K562 (cell line): Measurements from ENCODE around the gene SPATA33. TPM values are rescaled to one million over a fixed set of nuclear protein-coding genes. Genes with fewer than 3 reads are reported as not detected.

ENCODE experiments used
- ETV1 ChIP-seq: fragments of 450-650 bp; conservative IDR thresholded peaks from 2 replicates; pipeline ENCODE4 v1.6.1; 2016; ENCODE audit warnings: missing genetic modification characterization, control low read depth, low read depth, missing compliant biosample characterization
- HNRNPLL ChIP-seq: fragments of 200-400 bp; formaldehyde crosslinking; IDR thresholded peaks from 2 replicates; pipeline ENCODE4 v1.6.1; 2017; ENCODE audit warnings: low read length, low read depth, mild to moderate bottlenecking; ENCODE audit not compliant: poor library complexity, severe bottlenecking
- KLF13 ChIP-seq: fragments of 450-650 bp; IDR thresholded peaks from 2 replicates; pipeline ENCODE4 v1.6.1; 2016; ENCODE audit warnings: missing genetic modification characterization, low read depth, mild to moderate bottlenecking, missing compliant biosample characterization, moderate library complexity, borderline replicate concordance
- SETDB1 ChIP-seq: IDR thresholded peaks from one replicate; pipeline ENCODE4 v1.6.1; 2012; ENCODE audit warnings: low read length, control low read depth, inconsistent platforms
- SP1 ChIP-seq: sonication (generic); formaldehyde crosslinking; IDR thresholded peaks from 2 replicates; pipeline ENCODE4 v1.8.1; 2022; ENCODE audit warnings: mild to moderate bottlenecking, missing genetic modification reagents
- TEAD2 ChIP-seq: fragments of 450-650 bp; IDR thresholded peaks from 2 replicates; pipeline ENCODE4 v1.6.1; 2016; ENCODE audit warnings: missing genetic modification characterization, control low read depth, missing compliant biosample characterization
- ZNF77 ChIP-seq: fragments of 250-450 bp; sonication (Bioruptor Pico); IDR thresholded peaks from 2 replicates; pipeline ENCODE4 v1.5.0; 2020
- polyA plus RNA-seq, 8 experiments: library from polyadenylated mRNA; depleted of rRNA in 4 of 8; stranded (reverse) in 5 of 8; unstranded in 3 of 8; fragments of >200 nt; fragmentation: Nextera tagmentation in 2 of 8; fragmentation: Illumina TruSeq in 1 of 8; extraction: Ambion mirVana in 2 of 8; extraction: Trizol in 1 of 8; gene quantifications; 2 replicates each; pipeline versions ENCODE4 v1.2.1 to v1.2.3, GENCODE V29; 2011 to 2014; ENCODE audit warnings: inconsistent platforms in 1 of 8, missing spikeins in 1 of 8
- total RNA-seq, 7 experiments: library from RNA; depleted of rRNA in 6 of 7; stranded (reverse); fragments of >200 nt in 6 of 7; fragmentation: Illumina TruSeq in 2 of 7; extraction: Trizol in 2 of 7; gene quantifications; 2 replicates each; pipeline versions ENCODE4 v1.2.1 to v1.2.3, GENCODE V29; 2011 to 2021; ENCODE audit warnings: low replicate concordance in 1 of 7
- TF ChIP-seq, protein P1 (sequence below), 3 experiments: IDR thresholded peaks in 2 of 3; conservative IDR thresholded peaks in 1 of 3; 2 replicates each; pipeline ENCODE4 v1.5.1; 2011 to 2012; ENCODE audit warnings: low read length in 3 of 3, mild to moderate bottlenecking in 3 of 3, control low read depth in 2 of 3, improper control_type of control experiment in 1 of 3, inconsistent platforms in 1 of 3, low read depth in 1 of 3, mixed read lengths in 1 of 3, moderate library complexity in 1 of 3; ENCODE audit not compliant: insufficient read depth in 2 of 3
- TF ChIP-seq, protein P2 (sequence below), 2 experiments: IDR thresholded peaks in 1 of 2; conservative IDR thresholded peaks in 1 of 2; 2 replicates each; pipeline ENCODE4 v1.6.1; 2016; ENCODE audit warnings: low read depth in 2 of 2, mild to moderate bottlenecking in 1 of 2, missing compliant biosample characterization in 1 of 2, missing genetic modification characterization in 1 of 2, moderate library complexity in 1 of 2
- TF ChIP-seq, protein P3 (sequence below): fragments of 200-800 bp; sonication (Bioruptor generic); IDR thresholded peaks from 2 replicates; pipeline ENCODE4 v1.6.1; 2016; ENCODE audit warnings: missing genetic modification characterization, missing compliant biosample characterization
- TF ChIP-seq, protein P4 (sequence below), 3 experiments: fragments of 200-800 bp in 1 of 3; sonication (Bioruptor generic) in 1 of 3; sonication (generic) in 1 of 3; formaldehyde crosslinking in 1 of 3; IDR thresholded peaks; 2 replicates each; pipeline versions ENCODE4 v1.6.1 to v1.8.0; 2016 to 2022; ENCODE audit warnings: mild to moderate bottlenecking in 2 of 3, missing compliant biosample characterization in 2 of 3, missing genetic modification characterization in 2 of 3, missing genetic modification reagents in 1 of 3
- TF ChIP-seq, protein P5 (sequence below): sonication (generic); IDR thresholded peaks from 2 replicates; pipeline ENCODE4 v1.6.1; 2016

The SPATA33 gene
- total and polyA plus RNA-seq, 9 of the 15 experiments (the other 6 are each of a cell fraction or from before 2014, with no cell fraction given), result 4.0 to 20.0 (median 11.8) TPM

DNA sequence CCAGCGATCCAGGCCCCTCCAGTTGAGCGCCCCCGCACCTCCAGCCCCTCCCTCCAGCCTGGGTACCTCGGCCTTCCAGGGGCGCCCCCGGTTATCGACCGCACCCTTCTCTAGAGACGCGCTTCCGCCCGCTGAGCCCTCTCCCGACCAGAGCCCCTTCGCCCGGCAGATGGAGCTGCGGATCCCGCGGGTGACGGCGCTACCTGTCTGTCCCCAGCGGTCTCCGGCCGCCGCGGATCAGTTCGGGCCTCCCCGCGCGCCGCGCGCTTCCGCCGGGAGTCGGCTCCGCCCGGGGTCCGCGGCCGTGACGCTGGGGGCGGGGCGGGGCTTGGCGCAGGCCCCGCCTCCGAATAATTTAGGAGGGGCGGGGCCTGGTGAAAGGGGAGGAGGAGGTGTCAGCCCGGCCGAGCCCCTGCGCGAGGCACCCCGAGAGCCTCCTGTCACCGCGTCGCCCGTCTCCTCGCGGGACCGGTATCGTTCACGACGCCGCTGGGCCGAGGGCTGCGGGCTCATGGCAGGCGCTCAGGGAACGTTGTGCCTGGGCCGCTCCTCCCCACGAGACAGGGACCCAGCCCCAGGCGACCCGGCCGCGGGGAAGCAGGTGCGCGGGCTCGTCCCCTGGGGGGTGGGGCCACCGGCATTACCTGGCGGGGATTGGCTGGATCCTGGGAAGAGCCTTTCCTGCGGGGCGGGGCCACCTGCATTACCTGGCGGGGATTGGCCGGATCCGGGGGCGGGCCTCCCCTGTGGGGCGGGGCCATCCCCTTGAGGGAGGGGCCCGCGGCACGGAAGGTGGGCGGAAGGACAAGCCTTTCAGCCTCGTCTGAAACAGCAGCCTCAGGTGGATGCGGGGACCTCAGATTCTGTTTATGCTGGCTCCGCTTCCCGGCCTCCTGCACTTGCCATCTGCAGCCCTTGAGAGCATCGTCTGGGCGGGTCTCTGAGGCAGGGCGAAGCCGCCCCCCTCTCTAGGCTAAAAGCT, 44.1 kb downstream of the SPATA33 start, which contains the start of gene SPATA2L (continued):
- no peak for TF ChIP-seq KLF13 (tag)
- TF ChIP-seq, protein P1, sequence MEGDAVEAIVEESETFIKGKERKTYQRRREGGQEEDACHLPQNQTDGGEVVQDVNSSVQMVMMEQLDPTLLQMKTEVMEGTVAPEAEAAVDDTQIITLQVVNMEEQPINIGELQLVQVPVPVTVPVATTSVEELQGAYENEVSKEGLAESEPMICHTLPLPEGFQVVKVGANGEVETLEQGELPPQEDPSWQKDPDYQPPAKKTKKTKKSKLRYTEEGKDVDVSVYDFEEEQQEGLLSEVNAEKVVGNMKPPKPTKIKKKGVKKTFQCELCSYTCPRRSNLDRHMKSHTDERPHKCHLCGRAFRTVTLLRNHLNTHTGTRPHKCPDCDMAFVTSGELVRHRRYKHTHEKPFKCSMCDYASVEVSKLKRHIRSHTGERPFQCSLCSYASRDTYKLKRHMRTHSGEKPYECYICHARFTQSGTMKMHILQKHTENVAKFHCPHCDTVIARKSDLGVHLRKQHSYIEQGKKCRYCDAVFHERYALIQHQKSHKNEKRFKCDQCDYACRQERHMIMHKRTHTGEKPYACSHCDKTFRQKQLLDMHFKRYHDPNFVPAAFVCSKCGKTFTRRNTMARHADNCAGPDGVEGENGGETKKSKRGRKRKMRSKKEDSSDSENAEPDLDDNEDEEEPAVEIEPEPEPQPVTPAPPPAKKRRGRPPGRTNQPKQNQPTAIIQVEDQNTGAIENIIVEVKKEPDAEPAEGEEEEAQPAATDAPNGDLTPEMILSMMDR (IDR thresholded peaks at IDR 0.05 in 2 of 3, conservative IDR thresholded peaks at IDR 0.05 in 1 of 3; ENCODE audit: insufficient read depth in 2 of 3, low read depth in 1 of 3, low read length in 3 of 3), result peak in 2 of 3 experiments; percentile 70 to 95; a peak in 4 of 6 replicates
- TF ChIP-seq SETDB1, result no peak
- peak; percentile 29; the same call in 1 of the 2 replicates for TF ChIP-seq ETV1 (tag)
- TF ChIP-seq, protein P2, sequence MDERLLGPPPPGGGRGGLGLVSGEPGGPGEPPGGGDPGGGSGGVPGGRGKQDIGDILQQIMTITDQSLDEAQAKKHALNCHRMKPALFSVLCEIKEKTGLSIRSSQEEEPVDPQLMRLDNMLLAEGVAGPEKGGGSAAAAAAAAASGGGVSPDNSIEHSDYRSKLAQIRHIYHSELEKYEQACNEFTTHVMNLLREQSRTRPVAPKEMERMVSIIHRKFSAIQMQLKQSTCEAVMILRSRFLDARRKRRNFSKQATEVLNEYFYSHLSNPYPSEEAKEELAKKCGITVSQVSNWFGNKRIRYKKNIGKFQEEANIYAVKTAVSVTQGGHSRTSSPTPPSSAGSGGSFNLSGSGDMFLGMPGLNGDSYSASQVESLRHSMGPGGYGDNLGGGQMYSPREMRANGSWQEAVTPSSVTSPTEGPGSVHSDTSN (CRISPR knock-in tag; IDR thresholded peaks at IDR 0.05; ENCODE audit: low read depth), result no peak
- TF ChIP-seq, protein P2 (tag; conservative IDR thresholded peaks at IDR 0.05; ENCODE audit: low read depth), result no peak
- TF ChIP-seq, protein P3, sequence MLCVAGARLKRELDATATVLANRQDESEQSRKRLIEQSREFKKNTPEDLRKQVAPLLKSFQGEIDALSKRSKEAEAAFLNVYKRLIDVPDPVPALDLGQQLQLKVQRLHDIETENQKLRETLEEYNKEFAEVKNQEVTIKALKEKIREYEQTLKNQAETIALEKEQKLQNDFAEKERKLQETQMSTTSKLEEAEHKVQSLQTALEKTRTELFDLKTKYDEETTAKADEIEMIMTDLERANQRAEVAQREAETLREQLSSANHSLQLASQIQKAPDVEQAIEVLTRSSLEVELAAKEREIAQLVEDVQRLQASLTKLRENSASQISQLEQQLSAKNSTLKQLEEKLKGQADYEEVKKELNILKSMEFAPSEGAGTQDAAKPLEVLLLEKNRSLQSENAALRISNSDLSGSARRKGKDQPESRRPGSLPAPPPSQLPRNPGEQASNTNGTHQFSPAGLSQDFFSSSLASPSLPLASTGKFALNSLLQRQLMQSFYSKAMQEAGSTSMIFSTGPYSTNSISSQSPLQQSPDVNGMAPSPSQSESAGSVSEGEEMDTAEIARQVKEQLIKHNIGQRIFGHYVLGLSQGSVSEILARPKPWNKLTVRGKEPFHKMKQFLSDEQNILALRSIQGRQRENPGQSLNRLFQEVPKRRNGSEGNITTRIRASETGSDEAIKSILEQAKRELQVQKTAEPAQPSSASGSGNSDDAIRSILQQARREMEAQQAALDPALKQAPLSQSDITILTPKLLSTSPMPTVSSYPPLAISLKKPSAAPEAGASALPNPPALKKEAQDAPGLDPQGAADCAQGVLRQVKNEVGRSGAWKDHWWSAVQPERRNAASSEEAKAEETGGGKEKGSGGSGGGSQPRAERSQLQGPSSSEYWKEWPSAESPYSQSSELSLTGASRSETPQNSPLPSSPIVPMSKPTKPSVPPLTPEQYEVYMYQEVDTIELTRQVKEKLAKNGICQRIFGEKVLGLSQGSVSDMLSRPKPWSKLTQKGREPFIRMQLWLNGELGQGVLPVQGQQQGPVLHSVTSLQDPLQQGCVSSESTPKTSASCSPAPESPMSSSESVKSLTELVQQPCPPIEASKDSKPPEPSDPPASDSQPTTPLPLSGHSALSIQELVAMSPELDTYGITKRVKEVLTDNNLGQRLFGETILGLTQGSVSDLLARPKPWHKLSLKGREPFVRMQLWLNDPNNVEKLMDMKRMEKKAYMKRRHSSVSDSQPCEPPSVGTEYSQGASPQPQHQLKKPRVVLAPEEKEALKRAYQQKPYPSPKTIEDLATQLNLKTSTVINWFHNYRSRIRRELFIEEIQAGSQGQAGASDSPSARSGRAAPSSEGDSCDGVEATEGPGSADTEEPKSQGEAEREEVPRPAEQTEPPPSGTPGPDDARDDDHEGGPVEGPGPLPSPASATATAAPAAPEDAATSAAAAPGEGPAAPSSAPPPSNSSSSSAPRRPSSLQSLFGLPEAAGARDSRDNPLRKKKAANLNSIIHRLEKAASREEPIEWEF (CRISPR knock-in tag), result no peak
- peak; percentile 94 for TF ChIP-seq SP1 (CRISPR knock-in tag)
- no peak for TF ChIP-seq ZNF77 (CRISPR knock-in tag)
- TF ChIP-seq, protein P4, sequence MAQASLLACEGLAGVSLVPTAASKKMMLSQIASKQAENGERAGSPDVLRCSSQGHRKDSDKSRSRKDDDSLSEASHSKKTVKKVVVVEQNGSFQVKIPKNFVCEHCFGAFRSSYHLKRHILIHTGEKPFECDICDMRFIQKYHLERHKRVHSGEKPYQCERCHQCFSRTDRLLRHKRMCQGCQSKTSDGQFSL (CRISPR knock-in tag; IDR thresholded peaks at IDR 0.05), result no peak
- TF ChIP-seq, protein P4 (tag; IDR thresholded peaks at IDR 0.05), result no peak
- no peak for TF ChIP-seq TEAD2
- peak; percentile 56 for TF ChIP-seq HNRNPLL
- TF ChIP-seq, protein P5, sequence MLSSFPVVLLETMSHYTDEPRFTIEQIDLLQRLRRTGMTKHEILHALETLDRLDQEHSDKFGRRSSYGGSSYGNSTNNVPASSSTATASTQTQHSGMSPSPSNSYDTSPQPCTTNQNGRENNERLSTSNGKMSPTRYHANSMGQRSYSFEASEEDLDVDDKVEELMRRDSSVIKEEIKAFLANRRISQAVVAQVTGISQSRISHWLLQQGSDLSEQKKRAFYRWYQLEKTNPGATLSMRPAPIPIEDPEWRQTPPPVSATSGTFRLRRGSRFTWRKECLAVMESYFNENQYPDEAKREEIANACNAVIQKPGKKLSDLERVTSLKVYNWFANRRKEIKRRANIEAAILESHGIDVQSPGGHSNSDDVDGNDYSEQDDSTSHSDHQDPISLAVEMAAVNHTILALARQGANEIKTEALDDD, result no peak
